PC-3 (cell line): Measurements from ENCODE around the gene TMEM54. TPM values are rescaled to one million over a fixed set of nuclear protein-coding genes. Genes with fewer than 3 reads are reported as not detected.
A peak's percentile ranks its signal among the peaks of the same experiment; 100 is the strongest.

Experiments used
- ATAC-seq: fragments of 200-7000 bp; cut with Tn5 transposase; 2 replicates; pipeline ENCODE4 v1.9.1; 2020; ENCODE audit warnings: mild to moderate bottlenecking, moderate library complexity
- BruUV-seq: library from RNA; stranded (reverse); fragments of 400-500 nt; replicated peaks from 2 replicates; lab custom pipeline; 2021; lab: Mats Ljungman, UMichigan
- CTCF ChIA-PET: fragments of 300-600 bp; sonication (Branson Sonifier 250); formaldehyde crosslinking; loops from one replicate; lab custom pipeline; 2022; ENCODE audit warnings: antibody characterized with exemption; lab: Charles Lee
- POLR2A ChIA-PET: fragments of 300-600 bp; sonication (Branson Sonifier 250); formaldehyde crosslinking; loops from one replicate; lab custom pipeline; 2022; ENCODE audit warnings: antibody characterized with exemption; ENCODE audit not compliant: unreplicated experiment; lab: Charles Lee
- DNase-seq: peaks from one replicate; pipeline ENCODE4 v3.0.0-alpha.2; 2015
- H2AFZ ChIP-seq: fragments of 300-600 bp; sonication (generic); 2 replicates; pipeline ENCODE4 v1.6.0; 2016; ENCODE audit warnings: antibody characterized with exemption, low read length
- H3F3A ChIP-seq: fragments of 300-600 bp; sonication (generic); one replicate; pipeline ENCODE4 v1.6.0; 2017; ENCODE audit warnings: antibody characterized with exemption, low read length, control low read depth, mild to moderate bottlenecking; ENCODE audit not compliant: unreplicated experiment
- H3K27ac ChIP-seq: fragments of 300-600 bp; sonication (generic); 2 replicates; pipeline ENCODE4 v1.5.1; 2016; ENCODE audit warnings: mild to moderate bottlenecking, low read length
- H3K27me3 ChIP-seq: fragments of 300-600 bp; sonication (generic); 2 replicates; pipeline ENCODE4 v1.6.1; 2016; ENCODE audit warnings: low read length, mixed read lengths
- H3K36me3 ChIP-seq: fragments of 300-600 bp; sonication (generic); 2 replicates; pipeline ENCODE4 v1.6.1; 2016; ENCODE audit warnings: low read depth, mixed run types, low read length, mixed read lengths
- H3K4me1 ChIP-seq: fragments of 300-600 bp; sonication (generic); 2 replicates; pipeline ENCODE4 v1.5.1; 2016; ENCODE audit warnings: low read length; ENCODE audit not compliant: insufficient read depth
- H3K4me2 ChIP-seq: fragments of 300-600 bp; sonication (generic); 2 replicates; pipeline ENCODE4 v1.6.0; 2016; ENCODE audit warnings: low read length
- H3K4me3 ChIP-seq: fragments of 300-600 bp; sonication (generic); 2 replicates; pipeline ENCODE4 v1.5.1; 2016; ENCODE audit warnings: mild to moderate bottlenecking, low read length, mixed read lengths
- H3K79me2 ChIP-seq: fragments of 300-600 bp; sonication (generic); 2 replicates; pipeline ENCODE4 v1.6.1; 2017; ENCODE audit warnings: low read length, mixed read lengths
- H3K9ac ChIP-seq: fragments of 300-600 bp; sonication (generic); 2 replicates; pipeline ENCODE4 v1.6.0; 2016; ENCODE audit warnings: mild to moderate bottlenecking, low read length
- H3K9me2 ChIP-seq: fragments of 300-600 bp; sonication (generic); replicated peaks from 2 replicates; pipeline ENCODE4 v1.6.1; 2016; ENCODE audit warnings: mixed run types, low read length, mixed read lengths
- H3K9me3 ChIP-seq: fragments of 300-600 bp; sonication (generic); 2 replicates; pipeline ENCODE4 v1.6.1; 2016; ENCODE audit warnings: low read length, mixed read lengths
- H4K20me1 ChIP-seq: fragments of 300-600 bp; sonication (generic); 2 replicates; pipeline ENCODE4 v1.6.1; 2016; ENCODE audit warnings: low read length, mixed read lengths
- CTCF ChIP-seq: fragments of 300-600 bp; sonication (generic); conservative IDR thresholded peaks from 2 replicates; pipeline ENCODE4 v1.5.1; 2017; ENCODE audit warnings: antibody characterized with exemption, low read depth, mild to moderate bottlenecking, low read length
- EZH2 ChIP-seq: fragments of 300-600 bp; sonication (generic); IDR thresholded peaks from one replicate; pipeline ENCODE4 v1.6.1; 2017; ENCODE audit warnings: antibody characterized with exemption, mild to moderate bottlenecking, low read length; ENCODE audit not compliant: unreplicated experiment
- EZH2phosphoT487 ChIP-seq: fragments of 300-600 bp; sonication (generic); IDR thresholded peaks from 2 replicates; pipeline ENCODE4 v1.6.1; 2018; ENCODE audit warnings: mild to moderate bottlenecking, antibody characterized with exemption, low read length, borderline replicate concordance
- intact Hi-C: fragments of 100-400 bp; cut with micrococcal nuclease; formaldehyde crosslinking; loops from 2 replicates; pipeline ENCODE4 v1.9.0; 2023
- total RNA-seq: library from RNA; depleted of rRNA; stranded (reverse); fragments of >200 nt; gene quantifications from 2 replicates; pipeline ENCODE4 v1.2.3, GENCODE V29; 2014

Gene TMEM54
- total RNA-seq, 1 experiment from 2014 or later, result 175 TPM

DNA sequence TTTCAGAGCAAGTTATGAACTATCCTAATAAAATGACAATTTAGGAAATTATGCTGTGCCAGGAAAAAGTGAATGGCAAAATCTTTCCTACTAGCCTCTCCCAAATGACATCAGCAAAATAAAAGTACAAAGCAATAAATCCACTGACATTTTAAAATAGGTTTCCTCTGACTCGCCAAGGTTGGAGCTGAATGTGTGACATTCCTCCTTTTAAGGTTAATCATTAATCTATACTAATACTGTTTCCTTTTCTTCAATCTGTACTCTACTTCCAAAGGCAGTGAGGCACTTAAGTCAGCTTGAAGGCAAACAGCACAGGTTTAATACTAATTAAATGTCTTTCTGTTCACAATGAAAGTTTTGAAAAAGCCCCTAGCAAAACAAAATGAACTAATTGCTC lies 47.7 kb upstream of the TMEM54 start:
- H4K20me1 ChIP-seq, result no peaks in the 10 kb centered on the region
- H3K9ac ChIP-seq, result peak overlapping the region; percentile 12; the same call in 1 of the 2 replicates
- CTCF ChIA-PET, result no interaction called here
- ATAC-seq, result peak; percentile 12; the same call in 1 of the 2 replicates
- peaks cover 5% of the 10 kb centered on the region for H3F3A ChIP-seq
- H3K4me1 ChIP-seq, result peaks cover 33% of the 10 kb centered on the region
- H2AFZ ChIP-seq, result no peak overlapping the region
- peak overlapping the region; percentile 32 for H3K4me2 ChIP-seq
- no peaks in the 10 kb centered on the region for H3K9me2 ChIP-seq
- H3K27ac ChIP-seq, result peak overlapping the region; percentile 44
- H3K27me3 ChIP-seq, result no peaks in the 10 kb centered on the region
- no peak overlapping the region for H3K4me3 ChIP-seq
- intact Hi-C loops, result loop anchor here (2.0 kb wide), 1 partner anchor 14 kb away; no protein-coding TSS in a partner anchor
- no TSS peak for BruUV-seq
- H3K9me3 ChIP-seq, result no peaks in the 10 kb centered on the region
- peaks cover 30% of the 10 kb centered on the region for H3K79me2 ChIP-seq
- H3K36me3 ChIP-seq, result peaks cover 31% of the 10 kb centered on the region
- POLR2A ChIA-PET, result interaction anchor here (0.5 kb wide), 1 partner anchor 34 kb away, joined by 3 read pairs; no protein-coding TSS in a partner anchor
- DNase-seq, result peak; percentile 50
- TF ChIP-seq EZH2, result no peak
- no peak for TF ChIP-seq CTCF
- no peak for TF ChIP-seq EZH2phosphoT487

DNA sequence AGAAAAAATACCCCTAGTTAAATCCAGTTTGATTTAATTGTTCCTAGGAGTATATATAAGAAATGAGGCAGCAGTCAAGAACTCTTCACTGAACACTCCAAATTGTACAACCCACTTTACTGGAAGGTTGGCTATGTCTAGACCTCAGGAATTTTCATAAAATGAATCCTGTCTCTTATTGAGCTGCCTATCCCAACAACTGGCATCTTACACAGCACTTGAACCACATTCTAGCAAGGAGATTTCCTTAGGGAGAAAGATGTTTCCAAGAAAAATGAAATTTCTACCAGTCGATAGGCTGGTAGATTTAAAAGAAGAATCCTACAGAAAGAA lies 47.2 kb upstream of the TMEM54 start:
- peaks cover 29% of the 10 kb centered on the region for H3K4me1 ChIP-seq
- peaks cover 5% of the 10 kb centered on the region for H3F3A ChIP-seq
- no peak overlapping the region for H2AFZ ChIP-seq
- DNase-seq, result no peak
- ChIA-PET CTCF (no interaction called here), POLR2A (no interaction called here)
- H3K36me3 ChIP-seq, result peaks cover 32% of the 10 kb centered on the region
- no peak for TF ChIP-seq EZH2phosphoT487
- no peak for TF ChIP-seq EZH2
- no peak for TF ChIP-seq CTCF
- no peaks in the 10 kb centered on the region for H4K20me1 ChIP-seq
- peak overlapping the region; percentile 44 for H3K27ac ChIP-seq
- peaks cover 30% of the 10 kb centered on the region for H3K79me2 ChIP-seq
- intact Hi-C loops, result loop anchor here (2.0 kb wide), 1 partner anchor 14 kb away; no protein-coding TSS in a partner anchor
- H3K9me2 ChIP-seq, result no peaks in the 10 kb centered on the region
- H3K4me2 ChIP-seq, result peak overlapping the region; percentile 32; the same call in 1 of the 2 replicates
- H3K9me3 ChIP-seq, result no peaks in the 10 kb centered on the region
- H3K4me3 ChIP-seq, result no peak overlapping the region
- no peaks in the 10 kb centered on the region for H3K27me3 ChIP-seq
- 0 out of 2 replicates have a peak overlapping the region, but pooled peaks have one; percentile 12 for H3K9ac ChIP-seq
- no peak for ATAC-seq
- BruUV-seq, result no TSS peak

DNA sequence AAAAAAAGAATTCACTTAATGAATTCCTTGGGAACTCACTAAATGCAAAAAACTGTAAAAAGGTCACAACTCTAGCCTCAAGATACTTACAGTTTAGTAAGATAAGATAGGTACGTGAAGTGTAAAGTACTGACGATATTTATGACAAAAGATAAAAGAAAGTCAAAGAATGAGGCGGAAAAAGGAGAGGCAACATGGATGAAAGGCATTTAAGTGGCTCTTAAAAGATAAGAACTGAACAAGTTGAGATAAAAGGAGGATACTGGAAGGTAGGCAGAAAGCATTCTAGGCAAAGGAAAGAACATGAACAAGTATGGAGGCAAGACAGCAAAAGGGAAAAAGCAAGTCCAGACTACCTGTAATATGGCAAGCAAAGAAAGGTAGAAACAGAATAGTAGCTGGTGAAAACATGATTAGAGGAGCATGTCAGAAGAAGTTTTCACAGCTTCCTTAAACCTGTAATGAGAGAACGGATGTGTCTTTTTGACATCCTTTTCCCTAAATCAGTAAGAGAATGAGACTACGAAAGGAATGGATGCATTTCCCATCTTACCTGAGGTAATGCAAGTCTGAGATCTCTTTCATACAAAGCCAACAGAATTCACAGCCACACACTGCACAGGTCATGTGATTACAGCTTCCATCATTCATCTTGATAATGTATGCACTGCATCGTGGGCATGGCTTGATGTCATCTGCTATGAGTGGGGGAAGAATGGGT lies 46.6 kb upstream of the TMEM54 start:
- TF ChIP-seq EZH2, result no peak
- no peak for TF ChIP-seq CTCF
- no peak for TF ChIP-seq EZH2phosphoT487
- POLR2A ChIA-PET, result no interaction called here
- DNase-seq, result no peak
- Histone ChIP-seq H3K79me2 (peaks cover 26% of the 10 kb centered on the region), H3K9me3 (no peaks in the 10 kb centered on the region), H4K20me1 (no peaks in the 10 kb centered on the region), H3F3A (no peaks in the 10 kb centered on the region), H3K9me2 (no peaks in the 10 kb centered on the region), H3K27ac (peak overlapping the region; percentile 44; the same call in 1 of the 2 replicates), H3K36me3 (peaks cover 32% of the 10 kb centered on the region), H3K9ac (no peak overlapping the region), H3K4me2 (no peak overlapping the region), H3K4me3 (no peak overlapping the region), H3K27me3 (no peaks in the 10 kb centered on the region), H3K4me1 (peaks cover 24% of the 10 kb centered on the region), H2AFZ (no peak overlapping the region)
- BruUV-seq, result no TSS peak
- CTCF ChIA-PET, result no interaction called here
- intact Hi-C loops, result loop anchor here (2.0 kb wide), 1 partner anchor 15 kb away; no protein-coding TSS in a partner anchor
- no peak for ATAC-seq
